ENCODE data around the gene PTMA. TPM values are rescaled to one million over a fixed set of nuclear protein-coding genes. Genes with fewer than 3 reads are reported as not detected.

The PTMA gene
- total RNA-seq, 1 donor from 2014 or later: 1,131 TPM

Other genes with a start within 250 kb of the PTMA start
- 180 and 426 TPM in 2 replicates for gene NCL, start 244.0 kb upstream of the PTMA start, total RNA-seq
- gene NMUR1, start 178.1 kb upstream of the PTMA start, total RNA-seq: under 0.01 and 0.05 TPM in 2 replicates
- gene TEX44, start 115.7 kb upstream of the PTMA start, total RNA-seq: not detected in 2 replicates
- 22.7 and 29.8 TPM in 2 replicates for gene PDE6D, start 72.8 kb downstream of the PTMA start, total RNA-seq
- gene COPS7B, start 77.9 kb downstream of the PTMA start, total RNA-seq: 16.7 and 18.6 TPM in 2 replicates
- 0.17 TPM in 1 of 2 replicates, not detected in the other for gene NPPC, start 217.9 kb downstream of the PTMA start, total RNA-seq